ENCODE results near the gene AP1S1.

The AP1S1 gene

GRCh38 chr7:101169838-101170551 is 15.7 kb downstream of the AP1S1 start:
- peak overlapping the region; percentile 27 for H3K4me3 ChIP-seq (ENCODE audit: low read length)
- peak; percentile 82 for TF ChIP-seq CTCF (conservative IDR thresholded peaks at IDR 0.05; ENCODE audit: low read length)
- peak; percentile 51 for DNase-seq (ENCODE audit: low read depth)

GRCh38 chr7:101170617-101171441 is 16.6 kb downstream of the AP1S1 start:
- no peak for TF ChIP-seq CTCF (conservative IDR thresholded peaks at IDR 0.05; ENCODE audit: low read length)
- no peak overlapping the region for H3K4me3 ChIP-seq (ENCODE audit: low read length)
- DNase-seq (ENCODE audit: low read depth) = no peak

- peak; percentile 39 for TF ChIP-seq CTCF (conservative IDR thresholded peaks at IDR 0.05; ENCODE audit: low read length)
- no peak for DNase-seq (ENCODE audit: low read depth)
- H3K4me3 ChIP-seq (ENCODE audit: low read length) = no peak overlapping the region
Observed at GRCh38 chr7:101171442-101171837, 17.2 kb downstream of the AP1S1 start.

GRCh38 chr7:101172005-101172853 is 18.0 kb downstream of the AP1S1 start:
- TF ChIP-seq CTCF (conservative IDR thresholded peaks at IDR 0.05; ENCODE audit: low read length) = no peak
- no peak overlapping the region for H3K4me3 ChIP-seq (ENCODE audit: low read length)
- DNase-seq (ENCODE audit: low read depth) = no peak

GRCh38 chr7:101172854-101173751 is 18.8 kb downstream of the AP1S1 start:
- H3K4me3 ChIP-seq (ENCODE audit: low read length) = peak overlapping the region; percentile 20
- peak; percentile 63 for DNase-seq (ENCODE audit: low read depth)
- no peak for TF ChIP-seq CTCF (conservative IDR thresholded peaks at IDR 0.05; ENCODE audit: low read length)

- no peak for TF ChIP-seq CTCF (conservative IDR thresholded peaks at IDR 0.05; ENCODE audit: low read length)
- no peak overlapping the region for H3K4me3 ChIP-seq (ENCODE audit: low read length)
- no peak for DNase-seq (ENCODE audit: low read depth)
Observed at GRCh38 chr7:101173752-101174244, 19.5 kb downstream of the AP1S1 start.

All from AG10803 (cell line).